GM18870 (cell line): ENCODE measurements around the gene RUNX1.
A peak's percentile ranks its signal among the peaks of the same experiment; 100 is the strongest.

Experiments
- ATAC-seq: cut with Tn5 transposase; IDR thresholded peaks from one replicate; pipeline ENCODE4 v1.9.1; 2021; ENCODE audit warnings: moderate library complexity; ENCODE audit not compliant: unreplicated experiment

RUNX1 gene

DNA sequence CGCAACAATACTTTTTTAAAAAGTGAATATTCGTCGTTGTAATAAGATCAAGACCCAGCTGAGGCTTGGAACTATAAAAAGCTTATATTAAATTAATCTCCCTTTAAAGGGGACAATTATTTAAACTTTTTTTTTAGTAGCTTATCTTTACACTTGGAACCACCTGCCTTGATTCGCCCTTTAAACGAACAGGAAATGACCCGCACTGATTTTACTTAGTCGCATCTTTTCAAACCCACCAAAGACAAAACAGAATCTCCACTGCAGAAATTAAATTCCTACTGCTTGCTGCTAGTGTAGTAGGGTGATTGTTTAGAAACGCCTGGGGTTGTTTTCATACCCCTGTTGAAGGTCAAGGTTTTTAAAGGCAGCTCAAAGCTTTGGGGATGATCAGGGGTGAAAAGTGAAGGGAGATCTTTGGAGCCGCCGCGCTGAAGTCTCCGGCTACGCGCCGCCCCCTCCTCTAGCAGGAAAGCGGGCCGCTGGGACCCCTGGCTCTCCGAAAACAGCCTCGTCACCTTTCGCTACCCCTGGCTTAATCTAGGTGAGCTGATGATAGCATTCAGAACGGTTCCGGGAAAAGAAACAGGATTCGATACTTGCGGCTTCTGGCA lies 163.4 kb downstream of the RUNX1 start:
- no peak for ATAC-seq

DNA sequence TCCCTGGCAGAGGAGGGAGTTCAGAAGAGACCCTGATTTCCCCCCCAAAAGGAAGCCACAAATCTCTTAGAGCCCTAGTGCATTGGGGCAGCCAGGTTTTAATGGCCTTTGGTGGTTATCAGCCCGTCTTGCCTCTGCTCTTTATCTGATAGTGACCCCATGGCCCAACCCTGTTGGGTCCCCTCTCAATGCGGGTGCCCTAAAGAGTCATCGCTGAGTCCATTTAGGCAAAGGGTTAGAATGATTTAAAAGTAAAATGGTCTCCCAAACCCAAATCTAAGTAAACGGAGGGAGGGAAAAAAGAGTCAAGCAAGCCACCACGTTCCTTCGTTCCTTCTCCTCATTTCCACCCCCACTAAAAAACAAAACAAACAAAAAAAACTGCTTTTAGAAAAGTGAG lies 164.0 kb downstream of the RUNX1 start:
- ATAC-seq = no peak

GRCh38 chr21:34884346-34884929 lies 164.7 kb downstream of the RUNX1 start:
- ATAC-seq = no peak

DNA sequence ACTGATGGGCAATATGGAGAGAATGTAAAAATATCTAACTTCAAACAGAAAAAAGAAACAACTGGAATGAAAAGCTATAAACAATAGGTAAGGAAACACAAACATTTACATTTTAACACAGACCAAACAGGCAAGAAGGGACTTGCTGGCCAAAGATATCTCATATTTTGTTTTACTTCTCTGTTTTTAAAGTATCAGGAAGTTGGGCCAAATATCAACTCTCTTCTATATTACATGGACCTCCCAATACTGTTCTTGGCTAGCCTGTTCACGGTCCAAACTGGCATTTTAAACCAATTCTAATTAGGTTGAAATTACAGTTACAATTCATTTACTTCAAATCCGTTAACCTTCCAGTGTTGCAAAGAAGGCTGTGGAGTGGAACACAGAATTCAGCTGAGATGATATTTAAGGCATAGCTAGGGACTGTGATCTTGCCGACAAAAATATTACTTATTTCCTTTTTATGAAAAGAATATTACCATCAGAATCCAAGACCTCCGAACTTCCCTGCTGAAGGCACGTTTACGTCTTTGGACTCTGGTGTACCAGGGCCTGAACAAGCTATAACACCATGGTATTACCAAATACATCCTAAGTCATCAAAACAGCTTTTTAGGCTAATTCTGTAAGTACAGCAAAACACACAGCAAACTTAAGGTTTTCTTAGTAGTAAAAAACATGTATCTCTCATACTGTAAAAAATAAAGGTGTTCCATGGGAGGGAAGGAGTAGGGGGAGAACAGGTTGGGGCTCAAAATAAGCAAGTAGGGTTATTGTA lies 165.4 kb downstream of the RUNX1 start:
- ATAC-seq = no peak

GRCh38 chr21:34882719-34883131 lies 166.4 kb downstream of the RUNX1 start:
- ATAC-seq = no peak

GRCh38 chr21:34881839-34882371 lies 167.2 kb downstream of the RUNX1 start:
- no peak for ATAC-seq

- ATAC-seq = no peak
Measured at GRCh38 chr21:34881421-34881820, 167.7 kb downstream of the RUNX1 start.

GRCh38 chr21:34880401-34880800 lies 168.7 kb downstream of the RUNX1 start:
- ATAC-seq = no peak

DNA sequence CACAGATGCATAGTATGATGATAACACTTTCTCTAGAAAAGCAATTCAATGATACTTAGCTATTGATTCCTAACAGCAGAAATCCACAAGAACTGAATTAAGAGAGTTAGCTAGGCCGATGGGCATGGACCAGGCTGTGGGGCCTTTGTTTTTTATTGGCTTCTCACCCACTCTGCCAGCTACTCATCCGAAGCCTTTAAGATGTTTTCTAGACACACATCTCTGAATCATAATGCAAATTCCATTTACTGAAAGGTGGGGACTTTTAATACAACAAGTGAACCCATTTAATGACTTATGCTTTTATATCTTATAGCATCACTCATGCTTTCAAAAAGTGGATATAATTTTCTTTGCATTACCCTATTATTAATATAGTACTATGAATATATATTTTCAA lies 170.2 kb downstream of the RUNX1 start:
- no peak for ATAC-seq

- no peak for ATAC-seq
Measured at GRCh38 chr21:34878501-34878900, 170.6 kb downstream of the RUNX1 start.

DNA sequence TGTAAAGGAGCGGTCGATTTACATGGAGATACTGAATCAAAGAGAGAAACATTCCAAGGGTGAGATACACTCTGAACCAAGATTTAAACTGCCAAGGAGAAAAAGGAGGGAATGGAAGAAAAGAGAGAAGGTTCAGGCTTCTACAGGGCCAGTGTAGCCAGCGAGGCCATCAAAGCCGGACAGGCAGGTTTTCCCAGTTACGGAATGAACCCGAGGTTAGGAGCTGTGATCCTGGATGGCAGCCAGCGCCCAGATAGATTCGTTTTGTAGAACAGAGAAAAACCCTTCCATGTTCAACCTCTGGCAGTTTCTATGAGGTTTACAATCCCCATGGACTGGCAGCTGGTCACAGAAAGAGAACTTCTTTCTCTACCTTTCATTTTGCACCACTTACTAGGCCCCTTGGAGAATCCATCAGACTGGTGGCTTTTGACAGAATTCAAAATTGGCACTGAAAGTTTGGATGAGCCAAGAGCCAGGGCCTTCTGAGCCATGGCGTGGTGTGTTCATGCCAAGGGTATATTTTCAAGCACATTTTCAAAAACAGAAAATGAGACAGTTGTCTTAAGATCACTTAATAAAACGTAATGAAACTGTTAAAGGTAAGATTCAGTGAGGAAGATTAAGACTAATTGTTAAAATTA lies 171.5 kb downstream of the RUNX1 start:
- no peak for ATAC-seq

GRCh38 chr21:34875830-34876229 lies 173.3 kb downstream of the RUNX1 start:
- ATAC-seq = no peak

DNA sequence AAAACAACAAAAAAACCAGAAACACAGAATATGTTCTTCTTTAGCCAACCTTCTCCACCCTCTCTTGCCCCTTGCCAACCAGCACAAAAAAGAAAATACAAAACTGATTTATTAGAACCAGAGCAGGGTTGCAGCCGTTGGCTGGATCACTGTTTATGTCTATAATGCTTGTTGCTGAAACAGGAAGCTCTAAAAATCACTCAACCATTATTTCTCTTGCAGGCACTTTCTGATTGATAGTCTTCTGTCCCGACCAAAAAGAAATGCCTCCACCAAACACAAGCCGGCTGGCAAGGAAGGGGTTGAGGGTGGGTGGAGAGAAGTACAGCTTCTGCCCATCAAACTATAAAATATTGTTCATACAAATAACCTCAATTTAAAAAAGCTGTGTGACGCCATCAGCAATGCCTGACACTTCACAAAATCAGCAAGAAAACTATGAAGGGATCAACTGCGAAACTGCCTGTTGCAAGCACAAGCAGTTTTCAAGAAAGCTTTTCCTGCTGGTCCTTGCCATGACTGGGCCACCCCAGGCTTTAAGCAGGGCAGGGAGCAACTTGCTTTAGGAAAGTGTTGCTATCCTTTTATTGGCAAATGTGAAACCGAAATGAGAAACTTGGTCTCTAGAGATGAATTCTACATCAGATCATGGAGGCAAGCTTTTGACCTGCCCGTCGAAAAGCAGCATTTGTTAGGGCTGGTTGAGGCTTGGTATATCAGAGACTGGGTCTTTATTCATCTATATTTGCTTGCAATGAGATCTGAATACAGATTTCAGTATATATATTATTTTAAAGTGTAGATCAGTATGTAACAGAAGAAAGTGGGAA lies 174.2 kb downstream of the RUNX1 start:
- ATAC-seq = peak; percentile 55

DNA sequence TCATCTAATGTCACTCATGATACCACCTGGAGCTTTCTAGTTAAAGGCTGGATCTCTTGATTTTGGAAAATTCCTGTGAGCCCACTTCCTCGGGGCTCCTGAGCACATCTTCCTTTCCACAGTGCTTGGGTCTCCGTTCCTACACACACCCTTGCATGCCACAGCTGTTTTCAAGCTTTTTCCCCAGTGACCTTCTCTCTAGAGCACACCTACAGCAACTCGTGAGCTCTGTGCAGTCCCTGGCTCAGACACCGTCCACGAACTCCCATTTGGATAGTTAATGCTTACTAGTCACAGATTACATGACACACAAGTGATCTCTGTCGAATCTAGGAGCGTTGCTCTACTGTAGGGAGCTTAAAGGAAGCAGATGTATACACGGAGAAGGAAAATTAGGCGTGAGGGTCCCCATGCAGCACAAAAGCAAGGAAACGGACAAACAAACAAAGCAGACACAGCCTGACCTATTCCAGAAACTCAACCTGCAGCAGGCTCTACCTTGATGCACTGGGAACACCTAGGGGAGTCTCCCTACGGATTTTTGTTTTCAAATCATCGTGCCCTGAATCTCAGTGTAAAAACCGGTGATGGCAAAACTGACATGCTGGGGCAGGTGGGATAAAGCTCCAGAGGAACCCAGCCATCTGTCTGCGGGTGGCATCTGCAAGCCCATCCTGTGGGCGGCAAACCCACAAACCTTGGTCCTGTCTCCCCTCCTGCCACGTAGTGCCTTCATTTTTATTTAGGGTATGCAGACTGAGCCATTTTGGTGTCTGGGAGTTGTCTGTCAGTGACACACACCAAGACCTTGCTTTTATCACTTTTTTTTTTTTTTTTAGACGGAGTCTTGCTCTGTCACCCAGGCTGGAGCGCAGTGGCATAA lies 177.8 kb downstream of the RUNX1 start:
- no peak for ATAC-seq

DNA sequence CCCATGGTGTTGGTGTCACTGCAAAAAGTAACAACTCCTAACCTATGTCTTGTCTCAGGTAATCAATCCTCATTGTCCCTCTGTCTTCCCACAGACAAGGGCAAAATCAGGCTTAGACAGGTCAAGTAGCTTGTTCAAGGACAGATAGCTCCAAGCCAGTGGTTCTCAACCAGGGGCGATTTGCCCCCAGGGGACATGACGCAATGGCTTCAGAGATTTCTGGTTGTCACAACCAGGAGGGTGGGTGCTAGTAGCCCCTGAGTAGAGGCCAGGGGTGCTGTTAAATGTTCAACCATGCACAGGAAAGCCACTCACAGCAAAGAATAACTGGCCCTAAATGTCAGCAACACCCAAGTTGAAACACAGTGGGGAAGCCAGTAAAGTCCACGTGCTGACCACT lies 178.9 kb downstream of the RUNX1 start:
- no peak for ATAC-seq

GRCh38 chr21:34869545-34869944 lies 179.6 kb downstream of the RUNX1 start:
- no peak for ATAC-seq

DNA sequence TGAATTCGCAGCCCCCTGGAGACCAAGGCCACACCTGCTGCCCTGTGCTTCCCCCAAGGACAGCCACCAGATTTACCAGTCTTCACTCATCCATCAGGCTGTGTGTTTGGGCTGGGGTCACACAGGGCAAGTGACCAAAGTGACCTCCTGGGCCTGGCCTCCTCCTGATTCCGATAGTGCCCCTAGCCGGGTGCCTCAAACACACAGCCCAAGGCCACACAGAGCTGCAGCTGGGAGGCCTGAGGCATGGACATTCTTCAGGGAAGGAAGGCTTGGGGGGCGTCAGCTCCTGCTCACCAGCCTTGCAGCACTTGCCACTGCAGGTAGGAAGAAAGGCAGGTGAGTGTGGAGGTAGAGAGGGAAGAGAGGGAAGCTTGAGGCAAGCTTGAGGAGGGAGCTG lies 181.3 kb downstream of the RUNX1 start:
- no peak for ATAC-seq

DNA sequence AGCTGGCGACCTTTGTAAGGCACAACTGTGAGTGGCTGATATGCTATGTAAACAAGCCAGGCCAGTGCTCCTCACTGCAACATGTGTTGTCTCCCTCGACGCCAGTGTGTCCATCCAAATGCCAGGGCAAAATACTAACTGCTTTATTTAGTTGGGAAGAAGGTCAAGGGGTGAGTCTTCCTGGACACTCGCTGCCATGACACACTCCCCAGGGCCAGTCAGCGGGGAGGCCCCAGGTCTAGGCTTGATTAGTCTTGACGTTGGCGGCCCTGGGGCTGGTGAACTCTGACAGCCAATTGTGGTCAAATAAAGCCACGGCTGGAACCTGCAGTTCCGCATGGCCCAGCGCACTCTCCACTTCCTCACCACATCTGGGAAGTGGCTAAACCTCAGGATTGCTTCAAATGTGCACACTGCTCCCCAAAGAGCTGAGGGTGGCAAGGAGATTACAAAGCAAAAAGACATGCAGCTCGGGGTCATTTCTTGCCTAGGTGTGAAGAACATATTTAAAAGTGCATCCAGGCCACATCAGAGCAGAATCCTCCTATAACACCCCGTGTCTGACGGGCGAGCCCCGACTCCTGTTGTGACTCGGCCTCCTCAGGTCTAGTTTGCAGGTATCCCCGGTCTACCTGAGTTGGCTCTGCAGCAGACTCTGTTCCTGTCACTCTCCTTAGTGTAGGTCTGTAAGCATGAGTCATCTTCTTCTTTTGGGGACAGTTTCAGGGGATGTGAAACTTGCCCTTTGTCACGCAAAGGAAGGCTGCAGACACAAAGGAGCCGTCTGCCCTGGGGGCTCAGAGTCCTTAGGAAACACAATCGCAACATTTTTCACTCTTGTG lies 183.5 kb downstream of the RUNX1 start:
- peak; percentile 90 for ATAC-seq
